H54 (cell line): ENCODE data around the gene MYH4.

Experiments
- DNase-seq: peaks from one replicate; pipeline ENCODE4 v3.0.0; 2011; ENCODE audit warnings: low spot score, mixed read lengths; ENCODE audit not compliant: insufficient read length
- FAIRE-seq: peaks from 3 replicates; lab custom pipeline; 2011; peaks lifted over from hg19 to GRCh38; lab: Jason Lieb, UNC
- POLR2A ChIP-seq: IDR thresholded peaks from 2 replicates; pipeline ENCODE4 v1.6.1; 2011; ENCODE audit warnings: low read depth, mild to moderate bottlenecking, low read length

MYH4 gene

GRCh38 chr17:10458701-10459100, 10.7 kb downstream of the MYH4 start:
- FAIRE-seq (no peak), DNase-seq (no peak)
- no peak for TF ChIP-seq POLR2A

DNA sequence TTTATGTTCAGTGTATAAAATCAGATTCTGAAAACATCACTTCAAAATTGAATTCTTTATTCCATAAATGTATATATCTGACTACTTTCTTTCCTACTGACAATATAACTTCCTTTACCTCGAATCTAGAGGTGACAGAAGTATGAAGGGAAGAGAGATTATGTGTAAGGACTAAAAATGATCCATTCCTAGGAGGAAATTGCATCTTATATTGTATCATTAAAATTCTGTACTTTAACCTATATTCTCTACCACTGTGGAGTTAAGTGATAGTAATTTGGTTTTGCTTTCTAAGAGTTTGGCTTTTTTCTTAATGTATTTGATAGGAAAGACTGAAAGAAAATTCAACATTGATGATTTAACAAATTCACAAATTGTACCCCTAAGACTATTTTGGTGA, 11.4 kb downstream of the MYH4 start:
- no peak for FAIRE-seq
- no peak for DNase-seq
- TF ChIP-seq POLR2A: no peak

- no peak for DNase-seq
- no peak for TF ChIP-seq POLR2A
- FAIRE-seq: no peak
These were observed 22.1 kb downstream of the MYH4 start for GRCh38 chr17:10447026-10447931.

DNA sequence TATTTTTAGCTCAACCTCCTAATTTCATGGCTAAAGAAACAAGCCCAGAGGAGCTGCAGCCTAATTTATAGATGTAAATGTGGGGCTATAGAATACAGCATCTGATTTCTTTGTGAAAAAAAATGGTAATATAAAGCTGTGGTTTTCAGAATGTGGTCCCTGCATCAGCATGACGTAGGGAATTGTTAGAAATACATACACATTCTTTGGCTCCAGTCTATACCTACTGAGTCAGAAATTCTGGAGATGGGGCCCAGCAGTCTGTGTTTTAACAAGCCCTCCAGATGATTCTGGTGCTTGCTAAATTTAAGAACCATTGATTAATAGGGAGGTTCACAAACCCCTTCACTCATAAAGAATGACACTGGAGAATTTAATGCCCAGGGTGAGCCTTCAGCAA, 29.5 kb downstream of the MYH4 start:
- TF ChIP-seq POLR2A: no peak
- no peak for FAIRE-seq

DNA sequence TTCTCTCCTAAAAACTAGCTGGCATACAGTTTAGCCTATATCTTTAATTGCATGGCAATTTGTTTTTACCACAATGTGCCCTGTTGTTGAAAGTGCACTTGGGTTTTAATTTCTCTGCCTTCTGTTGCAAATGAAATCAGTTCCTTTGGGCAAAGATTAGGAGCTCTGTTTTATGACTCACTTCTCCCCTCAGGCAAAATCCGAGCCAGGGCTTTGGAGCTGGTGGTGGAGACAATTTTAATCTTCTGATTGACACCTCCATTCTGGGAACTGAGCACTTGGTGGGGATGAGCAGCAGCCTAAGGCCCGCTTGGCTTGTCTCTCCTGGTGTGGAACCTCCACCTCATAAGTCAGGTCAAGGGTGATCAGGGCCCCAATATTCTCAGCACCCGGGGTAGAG, 34.3 kb downstream of the MYH4 start:
- TF ChIP-seq POLR2A: no peak
- FAIRE-seq (no peak), DNase-seq (no peak)

More for the DNA sequence above, 29.5 kb downstream of the MYH4 start:
- DNase-seq: no peak

- no peak for TF ChIP-seq POLR2A
- DNase-seq: no peak
- FAIRE-seq: no peak
These were observed 39.8 kb downstream of the MYH4 start for GRCh38 chr17:10429421-10430045.

DNA sequence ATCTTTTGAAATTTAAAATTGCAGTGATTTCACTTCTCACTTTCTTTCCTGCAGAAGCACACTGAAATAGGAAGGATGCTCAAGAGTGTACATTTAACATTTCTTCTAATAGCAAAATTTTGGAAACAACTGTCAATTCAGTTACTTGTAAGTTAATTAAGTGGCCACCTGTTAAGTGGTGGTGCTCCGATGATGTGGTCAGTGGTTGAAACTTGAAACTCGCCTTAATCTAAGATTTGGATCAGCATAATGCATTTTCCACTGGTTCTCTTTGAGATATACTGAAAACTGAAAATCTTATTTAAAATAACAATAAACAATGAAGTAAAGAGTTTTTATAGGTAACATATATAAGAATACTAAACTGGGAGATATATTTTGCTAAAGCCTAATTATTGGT, 40.6 kb downstream of the MYH4 start:
- TF ChIP-seq POLR2A: no peak
- FAIRE-seq (no peak), DNase-seq (no peak)

DNA sequence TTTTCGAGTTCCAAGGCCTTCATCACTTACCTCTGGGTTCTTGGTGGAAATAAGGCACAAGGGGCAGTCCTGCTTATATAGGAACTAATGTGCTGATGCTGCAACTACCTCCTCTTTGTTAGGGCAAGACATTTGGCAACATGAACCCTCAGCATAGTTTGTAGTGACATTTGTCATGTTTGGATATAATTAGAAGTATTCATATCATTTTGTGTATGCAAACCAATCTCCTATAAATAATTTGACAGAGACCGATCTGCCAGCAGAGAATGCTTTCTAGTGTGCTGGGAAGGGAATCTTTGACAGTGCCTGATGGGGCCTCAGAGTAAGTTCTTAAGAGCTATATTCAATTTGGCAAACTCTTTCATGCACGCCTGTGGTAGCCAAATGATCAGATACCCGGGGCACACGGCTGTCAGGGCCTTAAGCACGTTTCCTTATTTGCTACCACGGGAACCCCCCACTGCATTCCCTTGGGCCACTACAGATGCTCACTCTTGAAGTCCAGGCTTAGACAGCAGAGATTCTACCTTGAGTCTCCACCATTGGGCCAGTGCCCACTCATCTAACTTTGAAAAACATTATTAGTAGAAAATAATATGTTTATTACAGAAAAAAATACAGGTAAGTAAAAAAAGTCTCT, 47.3 kb downstream of the MYH4 start, which contains the start of gene MYH8:
Gene MYH8 (minus strand): TSS at position 51 of the 643 bp plus-strand sequence. CDS start 1,723 bp downstream, outside the sequence.
- FAIRE-seq: no peak
- no peak for TF ChIP-seq POLR2A
- DNase-seq: no peak

DNA sequence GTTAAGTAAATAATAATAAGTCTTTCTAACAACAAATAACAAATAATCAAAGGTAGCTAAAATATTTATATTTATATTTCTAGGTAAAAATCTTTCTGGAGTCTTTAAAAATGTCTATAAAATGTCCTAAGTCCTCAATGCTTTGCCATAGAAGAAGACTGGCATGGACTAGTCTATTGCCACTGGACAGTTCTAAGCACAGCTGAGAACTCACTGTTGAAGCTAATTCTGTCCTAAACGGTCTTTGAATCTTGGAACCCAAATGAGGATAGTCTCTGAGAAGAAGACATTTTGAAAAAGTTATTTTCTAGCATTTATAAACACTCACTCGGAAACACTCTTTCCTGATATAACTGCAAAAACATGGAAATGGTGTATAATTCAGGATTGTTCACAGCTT, 48.1 kb downstream of the MYH4 start:
- FAIRE-seq (no peak), DNase-seq (no peak)
- TF ChIP-seq POLR2A: no peak

DNA sequence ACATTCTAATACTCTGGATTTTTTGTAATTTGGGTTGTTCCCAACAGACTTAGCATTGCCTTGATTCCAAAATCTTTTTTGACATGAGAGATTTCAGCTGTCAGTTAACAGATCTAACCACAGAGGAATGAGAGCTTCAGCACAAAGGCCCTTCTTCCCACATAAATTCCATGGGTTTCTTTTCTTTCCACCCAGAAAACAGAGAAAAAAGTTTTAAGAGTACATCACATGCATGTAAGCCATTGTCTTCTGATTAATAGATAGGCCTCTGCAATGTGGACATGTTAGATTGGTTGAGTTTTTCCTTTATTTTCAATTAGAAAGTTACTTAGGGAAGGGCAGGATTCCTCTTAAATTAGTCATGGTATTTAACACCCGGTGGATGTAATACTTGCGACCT, 48.5 kb downstream of the MYH4 start:
- no peak for DNase-seq
- TF ChIP-seq POLR2A: no peak
- FAIRE-seq: no peak

- no peak for DNase-seq
- TF ChIP-seq POLR2A: no peak
- no peak for FAIRE-seq
These were observed 51.9 kb downstream of the MYH4 start for GRCh38 chr17:10417431-10417830.

DNA sequence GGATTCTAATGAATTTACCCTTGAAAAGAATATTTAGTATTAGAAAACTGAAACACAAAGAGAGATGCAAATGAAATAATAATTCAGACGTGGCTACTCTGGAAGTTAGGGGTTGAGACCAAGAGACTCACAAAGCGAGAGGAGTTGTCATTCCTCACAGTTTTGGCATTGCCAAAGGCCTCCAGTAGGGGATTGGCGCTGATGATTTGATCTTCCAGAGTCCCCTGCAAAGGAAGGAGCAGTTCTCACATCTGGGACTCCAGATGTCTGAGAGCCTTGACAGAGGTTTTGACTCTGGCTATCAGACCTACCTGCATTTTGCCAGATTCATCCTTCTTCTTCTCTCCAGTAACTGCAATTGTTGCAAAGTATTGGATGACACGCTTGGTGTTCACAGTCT, 54.2 kb downstream of the MYH4 start:
- no peak for TF ChIP-seq POLR2A
- DNase-seq (no peak), FAIRE-seq (no peak)

- no peak for TF ChIP-seq POLR2A
- DNase-seq: no peak
- no peak for FAIRE-seq
These were observed 65.8 kb downstream of the MYH4 start for GRCh38 chr17:10403589-10403988.

DNA sequence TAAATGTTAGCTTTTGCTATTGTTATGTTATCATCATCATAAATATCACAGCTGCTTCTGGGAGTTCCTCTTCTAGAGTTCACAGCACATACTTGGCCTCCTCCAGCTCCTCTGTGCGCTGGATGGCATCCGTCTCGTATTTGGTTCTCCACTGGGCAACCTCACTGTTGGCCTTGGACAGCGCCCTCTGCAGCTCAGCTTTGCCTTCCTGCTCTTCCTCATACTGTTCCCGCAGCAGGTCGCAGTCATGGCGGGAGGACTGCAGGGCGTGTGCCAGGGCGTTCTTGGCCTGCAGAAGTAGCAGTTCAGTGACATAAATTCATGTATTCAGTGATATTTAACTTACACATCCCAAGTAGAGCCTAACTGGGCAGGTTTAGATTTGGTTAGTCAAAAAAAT, 71.0 kb downstream of the MYH4 start:
- DNase-seq (no peak), FAIRE-seq (no peak)
- TF ChIP-seq POLR2A: no peak
